Neural progenitor cell (in vitro differentiated cells): ENCODE measurements around the gene FCAMR. TPM values are rescaled to one million over a fixed set of nuclear protein-coding genes. Genes with fewer than 3 reads are reported as not detected.

Source experiments
- DNase-seq: peaks from one replicate; pipeline ENCODE4 v3.0.0-alpha.2; 2016; ENCODE audit warnings: low spot score
- H2AFZ ChIP-seq: fragments of 200-600 bp; sonication (generic); replicated peaks from 2 replicates; pipeline ENCODE4 v1.6.1; 2016; ENCODE audit warnings: antibody characterized with exemption
- H3F3A ChIP-seq: fragments of 200-600 bp; sonication (generic); 2 replicates; pipeline ENCODE4 v1.6.1; 2016; ENCODE audit warnings: antibody characterized with exemption, low read depth
- H3K27ac ChIP-seq: fragments of 200-600 bp; sonication (generic); 2 replicates; pipeline ENCODE4 v1.5.1; 2016; ENCODE audit warnings: mild to moderate bottlenecking
- H3K27me3 ChIP-seq: fragments of 200-600 bp; sonication (generic); 2 replicates; pipeline ENCODE4 v1.6.1; 2016; ENCODE audit warnings: mild to moderate bottlenecking, moderate library complexity
- H3K36me3 ChIP-seq: fragments of 200-600 bp; sonication (generic); 2 replicates; pipeline ENCODE4 v1.5.1; 2016
- H3K4me1 ChIP-seq: fragments of 200-600 bp; sonication (generic); 2 replicates; pipeline ENCODE4 v1.6.1; 2016; ENCODE audit warnings: mixed run types
- H3K4me2 ChIP-seq: fragments of 200-600 bp; sonication (generic); 2 replicates; pipeline ENCODE4 v1.6.1; 2016
- H3K4me3 ChIP-seq: fragments of 200-600 bp; sonication (generic); 2 replicates; pipeline ENCODE4 v1.5.1; 2016
- H3K79me2 ChIP-seq: fragments of 200-600 bp; sonication (generic); 2 replicates; pipeline ENCODE4 v1.6.1; 2016; ENCODE audit warnings: low read depth
- H3K9ac ChIP-seq: fragments of 200-600 bp; sonication (generic); 2 replicates; pipeline ENCODE4 v1.6.1; 2016
- H3K9me3 ChIP-seq: fragments of 200-600 bp; sonication (generic); 2 replicates; pipeline ENCODE4 v1.5.1; 2016; ENCODE audit warnings: low read depth
- H4K20me1 ChIP-seq: fragments of 200-600 bp; sonication (generic); 2 replicates; pipeline ENCODE4 v1.6.1; 2016; ENCODE audit warnings: low read depth
- H3K27ac Mint-ChIP-seq: 3 replicates; pipeline ENCODE4 v1.8.0; 2021; ENCODE audit warnings: mixed read lengths
- H3K27me3 Mint-ChIP-seq: 2 replicates; pipeline ENCODE4 v1.8.0; 2022; ENCODE audit warnings: low read depth, mild to moderate bottlenecking, inconsistent platforms, moderate library complexity, mixed read lengths; ENCODE audit not compliant: insufficient read depth
- H3K36me3 Mint-ChIP-seq: 3 replicates; pipeline ENCODE4 v1.8.0; 2021; ENCODE audit warnings: mixed read lengths
- H3K4me1 Mint-ChIP-seq: 3 replicates; pipeline ENCODE4 v1.8.0; 2021; ENCODE audit warnings: mixed read lengths
- H3K4me3 Mint-ChIP-seq: 3 replicates; pipeline ENCODE4 v1.8.0; 2021; ENCODE audit warnings: mild to moderate bottlenecking, moderate library complexity, mixed read lengths
- H3K9me3 Mint-ChIP-seq: 3 replicates; pipeline ENCODE4 v1.8.0; 2020; ENCODE audit warnings: mixed read lengths
- EZH2 ChIP-seq: fragments of 200-600 bp; sonication (generic); IDR thresholded peaks from 2 replicates; pipeline ENCODE4 v1.6.1; 2017; ENCODE audit warnings: antibody characterized with exemption, mild to moderate bottlenecking, moderate library complexity
- EZH2phosphoT487 ChIP-seq: fragments of 200-600 bp; sonication (generic); IDR thresholded peaks from 2 replicates; pipeline ENCODE4 v1.6.1; 2017; ENCODE audit warnings: antibody characterized with exemption
- total RNA-seq: library from RNA; depleted of rRNA; stranded (reverse); fragments of >200 nt; gene quantifications from 2 replicates; pipeline ENCODE4 v1.2.3, GENCODE V29; 2015; ENCODE audit warnings: low replicate concordance
- TF ChIP-seq, protein P1 (sequence below): fragments of 200-600 bp; sonication (generic); IDR thresholded peaks from 2 replicates; pipeline ENCODE4 v1.5.1; 2017; ENCODE audit warnings: antibody characterized with exemption, mild to moderate bottlenecking

Gene FCAMR
- total RNA-seq, 1 donor from 2014 or later = not detected

- no peaks in the 10 kb centered on the region for H3K4me1 Mint-ChIP-seq
- peaks cover 5% of the 10 kb centered on the region for H3K27me3 Mint-ChIP-seq
- DNase-seq = no peak
- no peaks in the 10 kb centered on the region for H3K36me3 Mint-ChIP-seq
- Histone ChIP-seq H3K79me2 (no peaks in the 10 kb centered on the region), H2AFZ (no peak overlapping the region), H3K36me3 (no peaks in the 10 kb centered on the region), H3F3A (no peaks in the 10 kb centered on the region), H3K4me3 (no peak overlapping the region), H3K4me1 (no peaks in the 10 kb centered on the region), H3K9me3 (no peaks in the 10 kb centered on the region), H4K20me1 (no peaks in the 10 kb centered on the region), H3K27ac (no peak overlapping the region), H3K27me3 (no peaks in the 10 kb centered on the region), H3K9ac (no peak overlapping the region), H3K4me2 (no peak overlapping the region)
- no peak overlapping the region for H3K4me3 Mint-ChIP-seq
- no peak overlapping the region for H3K27ac Mint-ChIP-seq
- TF ChIP-seq, protein P1, sequence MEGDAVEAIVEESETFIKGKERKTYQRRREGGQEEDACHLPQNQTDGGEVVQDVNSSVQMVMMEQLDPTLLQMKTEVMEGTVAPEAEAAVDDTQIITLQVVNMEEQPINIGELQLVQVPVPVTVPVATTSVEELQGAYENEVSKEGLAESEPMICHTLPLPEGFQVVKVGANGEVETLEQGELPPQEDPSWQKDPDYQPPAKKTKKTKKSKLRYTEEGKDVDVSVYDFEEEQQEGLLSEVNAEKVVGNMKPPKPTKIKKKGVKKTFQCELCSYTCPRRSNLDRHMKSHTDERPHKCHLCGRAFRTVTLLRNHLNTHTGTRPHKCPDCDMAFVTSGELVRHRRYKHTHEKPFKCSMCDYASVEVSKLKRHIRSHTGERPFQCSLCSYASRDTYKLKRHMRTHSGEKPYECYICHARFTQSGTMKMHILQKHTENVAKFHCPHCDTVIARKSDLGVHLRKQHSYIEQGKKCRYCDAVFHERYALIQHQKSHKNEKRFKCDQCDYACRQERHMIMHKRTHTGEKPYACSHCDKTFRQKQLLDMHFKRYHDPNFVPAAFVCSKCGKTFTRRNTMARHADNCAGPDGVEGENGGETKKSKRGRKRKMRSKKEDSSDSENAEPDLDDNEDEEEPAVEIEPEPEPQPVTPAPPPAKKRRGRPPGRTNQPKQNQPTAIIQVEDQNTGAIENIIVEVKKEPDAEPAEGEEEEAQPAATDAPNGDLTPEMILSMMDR = no peak
- TF ChIP-seq EZH2 (no peak), EZH2phosphoT487 (no peak)
- H3K9me3 Mint-ChIP-seq = no peaks in the 10 kb centered on the region
Observed at GRCh38 chr1:206947255-206947654, 23.0 kb downstream of the FCAMR start.

DNA sequence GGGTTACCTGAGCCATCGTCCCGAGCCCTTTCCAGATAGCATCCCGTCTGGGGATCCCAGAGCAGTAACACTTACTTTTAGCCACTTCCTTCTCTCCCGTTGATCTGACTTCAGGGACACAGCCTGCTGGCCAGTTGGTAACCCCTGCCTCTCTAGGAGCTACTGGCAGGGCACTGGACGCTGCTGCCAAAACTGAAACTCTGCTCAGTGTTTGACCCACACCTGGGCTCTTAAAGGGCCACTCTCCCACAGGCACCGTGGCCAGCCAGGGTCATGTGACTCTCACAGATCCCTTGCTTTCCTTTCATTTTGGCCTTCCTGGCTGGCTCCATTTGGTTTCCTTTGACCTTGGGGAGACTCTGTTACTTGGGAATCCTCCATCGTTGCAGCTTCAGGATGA lies 24.0 kb downstream of the FCAMR start, which contains the start of gene PIGR:
Gene PIGR, minus strand, starts transcription at position 206 of the 400 bp plus-strand sequence. CDS start 5,935 bp downstream, outside the sequence.
- Histone ChIP-seq H2AFZ (no peak within 1 kb of the TSS), H3K27ac (no peak within 1 kb of the TSS), H3K27me3 (no peaks in the 10 kb centered on the region), H3K4me3 (no peak within 1 kb of the TSS), H3K9me3 (no peaks in the 10 kb centered on the region), H3K36me3 (no peaks in the 10 kb centered on the region), H3K4me1 (no peaks in the 10 kb centered on the region), H4K20me1 (no peaks in the 10 kb centered on the region), H3K79me2 (no peaks in the 10 kb centered on the region), H3K4me2 (no peak within 1 kb of the TSS), H3K9ac (no peak within 1 kb of the TSS), H3F3A (no peaks in the 10 kb centered on the region)
- Mint-ChIP-seq H3K4me1 (no peaks in the 10 kb centered on the region), H3K27ac (no peak within 1 kb of the TSS), H3K27me3 (no peaks in the 10 kb centered on the region), H3K36me3 (no peaks in the 10 kb centered on the region), H3K4me3 (no peak within 1 kb of the TSS), H3K9me3 (no peaks in the 10 kb centered on the region)
- DNase-seq = no peak
- TF ChIP-seq, protein P1 = no peak
- TF ChIP-seq EZH2phosphoT487 (no peak), EZH2 (no peak)

- Histone ChIP-seq H3K4me2 (no peak overlapping the region), H4K20me1 (no peaks in the 10 kb centered on the region), H3K4me1 (no peaks in the 10 kb centered on the region), H3K9me3 (no peaks in the 10 kb centered on the region), H3K27me3 (no peaks in the 10 kb centered on the region), H3K79me2 (no peaks in the 10 kb centered on the region), H3K36me3 (no peaks in the 10 kb centered on the region), H2AFZ (no peak overlapping the region), H3K4me3 (no peak overlapping the region), H3F3A (no peaks in the 10 kb centered on the region), H3K27ac (no peak overlapping the region), H3K9ac (no peak overlapping the region)
- Mint-ChIP-seq H3K27me3 (no peaks in the 10 kb centered on the region), H3K36me3 (no peaks in the 10 kb centered on the region), H3K4me1 (no peaks in the 10 kb centered on the region), H3K4me3 (no peak overlapping the region), H3K9me3 (no peaks in the 10 kb centered on the region), H3K27ac (no peak overlapping the region)
- no peak for TF ChIP-seq EZH2phosphoT487
- TF ChIP-seq, protein P1 = no peak
- no peak for TF ChIP-seq EZH2
- DNase-seq = no peak
Observed at GRCh38 chr1:206945779-206946178, 24.5 kb downstream of the FCAMR start.
